GM19239 (cell line): ENCODE data around the gene TRIM39.
"Not testable (repeated sequence)": the region's sequence is repeated elsewhere in the genome, so short reads cannot be mapped to it uniquely, and the experiment has no call there.

ENCODE experiments used
- DNase-seq: peaks from one replicate; pipeline ENCODE4 v3.0.0; 2011; ENCODE audit warnings: low spot score; ENCODE audit not compliant: insufficient read length
- FAIRE-seq: peaks from 2 replicates; lab custom pipeline; 2011; peaks lifted over from hg19 to GRCh38; lab: Jason Lieb, UNC

TRIM39 gene

DNA sequence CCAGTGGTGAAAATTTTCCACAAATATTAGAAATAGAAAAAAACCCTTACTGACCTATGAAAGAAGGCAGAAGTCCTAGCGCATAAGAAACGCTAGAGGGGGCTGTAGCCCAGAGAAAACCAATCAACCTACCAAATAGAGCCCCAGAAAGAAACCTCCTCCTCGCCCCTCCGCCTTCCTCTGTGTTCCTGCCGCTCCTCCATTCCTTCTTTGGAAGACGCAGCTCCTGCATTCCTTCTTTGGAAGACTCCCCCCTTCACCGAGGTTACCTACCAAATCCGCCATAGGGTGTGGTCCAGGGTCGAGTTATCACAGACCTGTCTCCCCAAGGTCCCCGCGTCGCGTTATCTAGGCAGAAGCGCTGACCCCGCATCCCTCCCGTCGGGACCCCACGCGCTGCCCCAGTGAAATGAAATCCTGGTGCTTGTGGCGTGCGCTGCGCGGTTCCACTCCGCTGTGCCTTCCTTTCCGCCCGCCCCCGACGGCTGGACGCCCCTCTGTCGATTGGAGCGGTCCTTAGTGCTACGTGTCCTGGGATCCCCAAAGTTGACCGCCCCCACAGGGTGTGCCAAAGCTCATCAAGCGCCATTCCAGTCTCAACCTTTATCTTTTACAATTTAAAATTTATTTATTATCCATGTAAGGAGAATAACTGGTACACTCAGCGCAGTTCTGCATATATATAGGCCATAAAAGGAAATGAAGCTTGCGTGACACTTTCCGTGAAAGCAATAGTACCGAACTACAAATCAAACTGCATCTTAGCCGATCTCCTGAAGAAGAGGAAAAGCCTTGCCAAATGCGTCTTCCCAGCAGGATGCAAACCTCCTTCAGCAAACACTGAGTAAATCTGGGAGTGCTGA lies 31.2 kb downstream of the TRIM39 start:
- FAIRE-seq (peak; percentile 52), DNase-seq (peak; percentile 34)

GRCh38 chr6:30359276-30359675 lies 32.5 kb downstream of the TRIM39 start:
- DNase-seq = no peak
- no peak for FAIRE-seq

- no peak for DNase-seq
- FAIRE-seq = no peak
Measured at GRCh38 chr6:30360139-30360538, 33.4 kb downstream of the TRIM39 start.

DNA sequence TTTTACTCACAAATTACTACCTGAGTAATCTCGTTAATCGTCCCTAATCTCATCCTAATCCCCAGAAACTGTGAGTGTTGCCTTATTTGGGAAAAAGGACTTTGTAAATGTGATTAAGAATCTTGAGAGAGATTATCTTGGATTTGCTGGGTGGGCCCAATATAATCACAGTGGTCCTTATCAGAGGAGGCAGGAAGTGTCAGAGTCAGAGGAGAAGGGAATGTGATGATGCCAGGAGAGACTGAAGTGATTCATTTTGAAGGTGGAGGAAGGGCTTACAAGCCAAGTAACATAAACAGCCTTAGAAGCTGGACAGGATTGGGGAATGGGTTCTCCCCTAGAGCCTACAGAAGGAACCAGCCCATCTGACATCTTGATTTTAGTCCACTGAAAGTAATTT lies 34.9 kb downstream of the TRIM39 start:
- DNase-seq (no peak), FAIRE-seq (no peak)

- no peak for FAIRE-seq
- no peak for DNase-seq
Measured at GRCh38 chr6:30363459-30363858, 36.7 kb downstream of the TRIM39 start.

DNA sequence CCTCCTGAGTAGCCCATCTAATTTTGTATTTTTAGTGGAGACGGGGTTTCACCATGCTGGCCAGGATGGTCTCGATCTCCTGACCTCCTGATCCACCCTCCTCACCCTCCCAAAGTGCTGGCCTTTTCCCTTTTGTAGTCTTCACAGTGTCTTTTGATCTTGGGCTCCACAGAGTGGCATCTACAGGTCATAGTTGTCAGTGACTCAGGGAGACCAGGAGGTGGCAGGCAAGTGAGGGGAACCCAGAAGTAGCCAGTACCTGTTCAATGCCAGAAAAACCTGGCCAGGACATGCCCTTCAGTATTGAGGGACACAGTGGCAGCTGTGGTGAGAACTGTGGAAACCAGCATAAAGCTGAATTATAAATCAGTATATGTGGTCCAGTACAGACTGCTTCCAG lies 37.9 kb downstream of the TRIM39 start:
- DNase-seq = no peak
- FAIRE-seq = no peak

DNA sequence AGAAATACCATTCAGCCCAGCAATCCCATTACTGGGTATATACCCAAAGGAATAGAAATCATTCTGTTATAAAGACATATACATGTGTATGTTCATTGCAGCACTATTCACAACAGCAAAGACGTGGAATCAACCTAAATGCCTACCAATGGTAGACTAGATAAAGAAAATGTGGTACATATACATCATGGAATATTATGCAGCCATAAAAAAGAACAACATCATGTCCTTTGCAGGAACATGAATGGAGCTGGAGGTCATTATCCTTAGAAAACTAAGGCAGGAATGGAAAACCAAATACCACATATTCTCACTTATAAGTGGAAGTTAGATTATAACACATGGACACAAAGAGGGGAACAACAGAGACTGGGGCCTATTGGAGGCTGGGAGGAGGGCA lies 42.6 kb downstream of the TRIM39 start:
- DNase-seq, FAIRE-seq: not testable (repeated sequence)

GRCh38 chr6:30378290-30378937 lies 51.7 kb downstream of the TRIM39 start:
- FAIRE-seq (no peak), DNase-seq (no peak)

DNA sequence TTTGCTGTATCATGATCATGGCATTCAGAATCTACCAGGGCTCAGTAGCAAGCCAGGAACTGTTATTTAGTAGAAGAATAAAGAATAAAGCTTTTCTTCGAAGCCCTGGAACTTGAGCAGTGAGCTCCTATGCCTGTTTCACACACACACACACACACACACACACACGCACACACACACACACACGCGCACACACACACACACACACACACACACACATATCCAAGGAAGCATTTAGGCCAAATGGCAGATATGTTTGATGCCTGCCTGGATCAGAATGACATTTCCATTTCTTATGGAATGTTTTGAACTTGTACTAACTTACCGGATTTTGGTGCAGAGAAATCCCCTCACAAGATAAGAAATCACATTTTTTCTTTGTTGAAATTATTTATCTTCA lies 53.7 kb downstream of the TRIM39 start:
- no peak for DNase-seq
- FAIRE-seq = no peak

GRCh38 chr6:30386166-30386565 lies 59.4 kb downstream of the TRIM39 start:
- DNase-seq = no peak

GRCh38 chr6:30391240-30391639 lies 64.5 kb downstream of the TRIM39 start:
- no peak for FAIRE-seq
- no peak for DNase-seq

More at GRCh38 chr6:30386166-30386565, 59.4 kb downstream of the TRIM39 start:
- FAIRE-seq = no peak
